Left cardiac atrium (tissue), 4 donors: ENCODE results near the gene LIN9. TPM values are rescaled to one million over a fixed set of nuclear protein-coding genes. Genes with fewer than 3 reads are reported as not detected.
A peak's percentile ranks its signal among the peaks of the same experiment; 100 is the strongest.
"Not testable (repeated sequence)": the region's sequence is repeated elsewhere in the genome, so short reads cannot be mapped to it uniquely, and the experiment has no call there.

ENCODE experiments used
- ATAC-seq, 2 donors: fragments of 200-7000 bp; cut with Tn5 transposase; one replicate each; pipeline ENCODE4 v1.9.1; 2020; ENCODE audit warnings: mild to moderate bottlenecking in 2 of 2, moderate library complexity in 2 of 2
- DNase-seq: peaks from one replicate; pipeline ENCODE4 v3.0.0-alpha.2; 2020
- intact Hi-C, 2 donors: fragments of 100-400 bp; cut with DNase I; formaldehyde crosslinking; loops; one replicate each; pipeline versions ENCODE4 v1.14.1 to v1.15.1; 2022 to 2023
- long read RNA-seq: library from polyadenylated mRNA; unstranded; transcript quantifications from one replicate; pipeline ENCODE4 v2.0.0, GENCODE V29; 2021
- total RNA-seq, 2 donors: library from RNA; stranded (reverse); fragmentation: NEBNext Ultra II Directional; extraction: Animal tissue kit (Norgen Biotek cat#: 25700); gene quantifications; one replicate each; pipeline ENCODE4 v1.2.1, GENCODE V29; 2021
- donor health status: DM: no; HTN: yes; CAD: no.
- donor health status: DM: no; HTN: yes; CAD: no; lungs with severe emphysema.
- donor health status: DM: yes; HTN: yes; CAD: no.
- donor health status: Dilated cardiomyopathy.

LIN9 gene
- total RNA-seq, result 1 to 10 TPM; 2.9 to 4.1 TPM
- long read RNA-seq, transcript LIN9-201 (15 exons, 3,567 nt), result major isoform, 8 of 12 reads
- long read RNA-seq, partial matches to known transcripts, result 1 of 12 reads
- long read RNA-seq, other reads (novel, unspliced or antisense), result 2 of 12 reads

- intact Hi-C loops, result no loop called here
- DNase-seq (peak; percentile 91), ATAC-seq (peak; percentile 90 to 97)
Measured at GRCh38 chr1:226308723-226309397, at the start of gene LIN9. TSS of gene LIN9 (minus strand) at chr1:226309164. CDS start at chr1:226309139, 25 bp downstream.

GRCh38 chr1:226357416-226357815 is 48.5 kb upstream of the LIN9 start:
- ATAC-seq, result no peak
- DNase-seq, result no peak
- intact Hi-C loops, result no loop called here

GRCh38 chr1:226355669-226356551 is 46.9 kb upstream of the LIN9 start:
- peak; percentile 84 to 91 for ATAC-seq
- intact Hi-C loops, result no loop called here
- peak; percentile 35 for DNase-seq

GRCh38 chr1:226355016-226355415 is 46.1 kb upstream of the LIN9 start:
- intact Hi-C loops, result no loop called here
- no peak for ATAC-seq
- no peak for DNase-seq

- DNase-seq (no peak), ATAC-seq (peak; percentile 13 to 36)
- intact Hi-C loops, result no loop called here
Measured at GRCh38 chr1:226353698-226354525, 44.9 kb upstream of the LIN9 start.

- no peak for ATAC-seq
- DNase-seq, result no peak
Measured at GRCh38 chr1:226351709-226352108, 42.7 kb upstream of the LIN9 start.

GRCh38 chr1:226350519-226350865 is 41.5 kb upstream of the LIN9 start:
- intact Hi-C loops, result no loop called here
- no peak for ATAC-seq
- no peak for DNase-seq

More at GRCh38 chr1:226351709-226352108, 42.7 kb upstream of the LIN9 start:
- intact Hi-C loops, result no loop called here

GRCh38 chr1:226349801-226350518 is 41.0 kb upstream of the LIN9 start:
- intact Hi-C loops, result no loop called here
- ATAC-seq (no peak), DNase-seq (no peak)

GRCh38 chr1:226349081-226349480 is 40.1 kb upstream of the LIN9 start:
- DNase-seq, result no peak
- intact Hi-C loops, result no loop called here
- ATAC-seq, result no peak

GRCh38 chr1:226344441-226345259 is 35.7 kb upstream of the LIN9 start:
- intact Hi-C loops, result no loop called here
- ATAC-seq (no peak), DNase-seq (no peak)

GRCh38 chr1:226342656-226343055 is 33.7 kb upstream of the LIN9 start:
- DNase-seq (no peak), ATAC-seq (no peak)
- intact Hi-C loops, result no loop called here

- not testable (repeated sequence) for ATAC-seq
Measured at GRCh38 chr1:226340111-226340510, 31.1 kb upstream of the LIN9 start.

GRCh38 chr1:226337276-226337875 is 28.4 kb upstream of the LIN9 start:
- no peak for ATAC-seq
- intact Hi-C loops, result no loop called here

More at GRCh38 chr1:226340111-226340510, 31.1 kb upstream of the LIN9 start:
- intact Hi-C loops, DNase-seq: not testable (repeated sequence)

GRCh38 chr1:226335661-226336060 is 26.7 kb upstream of the LIN9 start:
- DNase-seq (no peak), ATAC-seq (no peak)
- intact Hi-C loops, result no loop called here

More at GRCh38 chr1:226337276-226337875, 28.4 kb upstream of the LIN9 start:
- DNase-seq, result no peak

GRCh38 chr1:226332947-226333346 is 24.0 kb upstream of the LIN9 start:
- DNase-seq (no peak), ATAC-seq (no peak)
- intact Hi-C loops, result no loop called here

- intact Hi-C loops, result no loop called here
Measured at GRCh38 chr1:226329237-226329636, 20.3 kb upstream of the LIN9 start.

GRCh38 chr1:226327761-226328162 is 18.8 kb upstream of the LIN9 start:
- DNase-seq (no peak), ATAC-seq (no peak)
- intact Hi-C loops, result no loop called here

More at GRCh38 chr1:226329237-226329636, 20.3 kb upstream of the LIN9 start:
- ATAC-seq, result no peak
- DNase-seq, result no peak
